Stimulated activated CD4-positive, alpha-beta T cell treated with anti-CD3 and anti-CD28 coated beads, Interleukin-4, amount 100 ng/mL, for 24 hours (primary cell): ENCODE measurements around the gene TNFRSF12A.

Experiments used
- DNase-seq: peaks from one replicate; pipeline ENCODE4 v3.0.0-alpha.2; 2020

Gene TNFRSF12A, protein sequence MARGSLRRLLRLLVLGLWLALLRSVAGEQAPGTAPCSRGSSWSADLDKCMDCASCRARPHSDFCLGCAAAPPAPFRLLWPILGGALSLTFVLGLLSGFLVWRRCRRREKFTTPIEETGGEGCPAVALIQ

DNA sequence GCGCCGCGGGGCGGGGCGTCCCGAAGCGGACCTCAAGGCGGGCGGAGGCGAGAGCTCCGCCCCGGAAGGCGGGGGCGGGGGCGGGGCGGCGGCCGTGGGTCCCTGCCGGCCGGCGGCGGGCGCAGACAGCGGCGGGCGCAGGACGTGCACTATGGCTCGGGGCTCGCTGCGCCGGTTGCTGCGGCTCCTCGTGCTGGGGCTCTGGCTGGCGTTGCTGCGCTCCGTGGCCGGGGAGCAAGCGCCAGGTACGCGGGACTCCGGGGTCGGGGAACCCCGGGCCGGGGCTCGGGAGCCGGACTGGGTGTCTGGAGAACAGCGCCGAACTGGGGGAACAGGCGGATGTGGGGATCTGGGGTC, at the start of gene TNFRSF12A:
TSS of gene TNFRSF12A (plus strand) at position 122 of the 357 bp plus-strand sequence. CDS start at position 152, 30 bp downstream.
- peak; percentile 59 for DNase-seq

DNA sequence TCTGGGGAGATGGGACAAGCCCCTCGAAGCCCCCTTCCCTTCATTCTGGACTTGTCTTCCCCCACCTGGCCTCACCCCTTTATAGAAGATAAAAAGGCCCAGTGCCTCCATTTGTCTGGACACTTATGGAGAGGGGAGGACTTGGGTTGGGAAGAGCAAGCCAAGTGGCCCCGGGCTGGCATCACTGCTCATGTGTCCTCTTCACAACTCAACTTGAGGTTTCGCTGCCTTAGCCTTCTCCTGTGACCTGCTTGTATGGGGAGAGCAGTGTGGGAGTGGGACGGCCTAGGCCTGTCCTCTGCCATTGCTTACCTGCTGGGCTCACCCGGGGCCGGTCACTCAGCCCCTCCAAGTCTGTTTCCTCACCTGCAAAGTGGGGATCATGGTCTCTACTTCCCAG, 49.6 kb upstream of the TNFRSF12A start:
- no peak for DNase-seq

DNA sequence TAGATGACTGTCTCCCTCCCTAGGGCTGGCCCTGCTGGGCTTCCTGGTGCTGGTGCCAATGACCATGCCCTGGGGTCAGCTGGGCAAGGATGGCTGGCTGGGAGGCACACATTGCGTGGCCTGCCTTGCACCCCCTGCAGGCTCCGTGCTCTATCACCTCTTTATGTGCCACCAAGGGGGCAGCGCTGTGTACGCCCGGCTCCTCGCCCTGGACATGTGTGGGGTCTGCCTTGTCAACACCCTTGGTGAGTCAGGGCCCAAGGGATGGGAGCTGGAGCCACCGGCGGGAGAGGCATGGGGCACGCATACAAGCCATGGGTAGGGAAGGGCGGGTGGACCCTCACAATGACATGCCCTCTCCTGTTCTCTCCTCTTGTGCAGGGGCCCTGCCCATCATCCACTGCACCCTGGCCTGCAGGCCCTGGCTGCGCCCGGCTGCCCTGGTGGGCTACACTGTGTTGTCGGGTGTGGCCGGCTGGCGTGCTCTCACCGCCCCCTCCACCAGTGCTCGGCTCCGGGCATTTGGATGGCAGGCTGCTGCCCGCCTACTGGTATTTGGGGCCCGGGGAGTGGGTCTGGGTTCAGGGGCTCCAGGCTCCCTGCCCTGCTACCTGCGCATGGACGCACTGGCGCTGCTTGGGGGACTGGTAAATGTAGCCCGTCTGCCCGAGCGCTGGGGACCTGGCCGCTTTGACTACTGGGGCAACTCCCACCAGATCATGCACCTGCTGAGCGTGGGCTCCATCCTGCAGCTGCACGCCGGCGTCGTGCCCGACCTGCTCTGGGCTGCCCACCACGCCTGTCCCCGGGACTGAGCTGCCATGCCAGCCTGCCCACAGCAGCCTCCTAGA, 48.8 kb upstream of the TNFRSF12A start:
- no peak for DNase-seq

DNA sequence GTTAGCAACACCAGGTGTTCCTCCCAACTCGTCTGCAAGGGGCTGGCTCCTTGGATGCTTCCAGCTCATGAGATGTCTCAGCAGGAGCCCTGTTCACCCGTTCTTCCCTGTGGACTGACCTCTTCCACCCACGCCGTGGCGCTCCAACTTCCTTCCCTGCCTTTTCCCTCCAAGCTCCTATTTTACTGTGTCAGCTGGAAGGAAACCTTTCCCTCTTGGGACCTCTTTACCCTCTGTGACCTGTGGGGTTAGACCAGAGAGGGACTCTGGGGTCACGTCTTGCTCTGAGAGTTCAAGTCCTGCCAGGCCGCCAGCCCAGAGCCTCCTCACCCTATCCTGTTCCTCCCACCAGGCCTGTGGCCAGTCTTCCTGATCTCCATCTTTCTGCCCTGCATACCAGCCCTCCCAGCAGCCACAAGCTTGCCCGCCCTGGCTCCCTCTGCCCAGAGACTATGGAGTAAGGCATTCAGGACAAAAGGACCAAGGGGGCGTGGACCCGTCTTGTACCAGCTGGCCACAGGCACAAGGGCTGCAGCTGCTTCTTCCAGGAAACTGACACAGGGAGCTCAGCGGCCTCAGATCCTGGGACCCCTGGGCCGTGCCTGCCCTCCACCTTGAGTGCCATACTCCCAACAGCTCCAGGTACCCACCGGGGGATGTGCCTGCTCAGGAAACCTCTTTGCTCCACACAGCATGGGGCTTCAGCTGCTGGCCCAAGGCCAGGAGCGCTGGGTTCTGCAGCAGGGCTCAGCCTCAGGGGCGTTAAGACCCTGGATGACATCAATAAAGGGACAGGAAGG, 48.0 kb upstream of the TNFRSF12A start:
- DNase-seq, result no peak

DNA sequence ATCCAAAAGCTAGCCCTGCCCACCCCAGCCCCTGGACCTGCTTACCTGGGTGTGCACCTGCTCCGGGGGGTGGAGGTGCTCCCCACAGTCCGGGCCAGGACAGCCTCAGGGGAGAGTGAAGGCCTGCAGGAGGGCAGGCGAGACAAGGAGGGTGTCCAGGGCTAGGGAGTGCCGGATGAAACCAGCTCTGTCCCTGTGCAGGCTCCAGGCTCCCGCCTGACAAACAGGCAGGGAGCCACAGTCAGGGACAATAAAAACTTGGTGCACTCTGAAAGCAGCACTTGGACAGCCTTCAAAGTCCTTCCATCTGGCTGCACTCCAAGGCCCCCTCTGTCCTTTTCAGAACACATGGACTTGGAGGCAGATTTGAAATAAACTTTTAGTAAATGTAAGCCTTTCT, 47.1 kb upstream of the TNFRSF12A start:
- no peak for DNase-seq

DNA sequence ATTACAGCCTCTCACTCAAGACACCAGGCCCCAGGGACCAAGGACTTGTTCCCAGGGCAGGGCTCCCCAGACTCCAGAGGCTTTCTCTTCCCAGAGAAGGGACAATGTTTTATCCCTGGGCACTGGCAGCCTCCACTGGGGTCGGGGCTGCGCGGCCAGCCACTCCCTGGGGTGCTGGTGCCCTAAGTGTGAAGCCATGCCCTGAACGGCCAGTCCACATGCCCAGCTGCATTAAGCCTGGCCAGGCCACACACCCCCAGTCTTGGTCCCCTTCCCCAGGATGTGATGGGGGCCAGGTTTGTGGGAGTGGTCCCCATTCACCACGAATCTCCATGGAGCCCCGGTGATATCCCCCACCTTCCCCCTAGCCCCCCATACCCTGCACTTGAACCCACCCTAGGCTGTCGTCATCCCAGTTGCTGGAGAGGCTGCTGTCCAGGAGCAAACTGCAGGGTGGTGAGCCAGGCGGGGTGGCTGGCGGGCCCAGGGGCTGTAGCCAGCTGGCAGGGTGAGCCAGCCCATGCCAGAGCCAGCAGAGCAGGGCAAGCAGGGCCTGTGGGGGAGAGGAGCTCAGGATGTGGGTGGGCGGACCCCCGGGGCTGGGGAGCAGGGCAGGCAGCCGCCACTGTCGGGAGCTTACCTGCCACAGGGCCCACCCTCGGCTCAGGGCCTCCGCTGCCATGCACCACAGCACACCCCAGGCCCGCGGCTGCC, 46.4 kb upstream of the TNFRSF12A start:
- DNase-seq, result no peak

DNA sequence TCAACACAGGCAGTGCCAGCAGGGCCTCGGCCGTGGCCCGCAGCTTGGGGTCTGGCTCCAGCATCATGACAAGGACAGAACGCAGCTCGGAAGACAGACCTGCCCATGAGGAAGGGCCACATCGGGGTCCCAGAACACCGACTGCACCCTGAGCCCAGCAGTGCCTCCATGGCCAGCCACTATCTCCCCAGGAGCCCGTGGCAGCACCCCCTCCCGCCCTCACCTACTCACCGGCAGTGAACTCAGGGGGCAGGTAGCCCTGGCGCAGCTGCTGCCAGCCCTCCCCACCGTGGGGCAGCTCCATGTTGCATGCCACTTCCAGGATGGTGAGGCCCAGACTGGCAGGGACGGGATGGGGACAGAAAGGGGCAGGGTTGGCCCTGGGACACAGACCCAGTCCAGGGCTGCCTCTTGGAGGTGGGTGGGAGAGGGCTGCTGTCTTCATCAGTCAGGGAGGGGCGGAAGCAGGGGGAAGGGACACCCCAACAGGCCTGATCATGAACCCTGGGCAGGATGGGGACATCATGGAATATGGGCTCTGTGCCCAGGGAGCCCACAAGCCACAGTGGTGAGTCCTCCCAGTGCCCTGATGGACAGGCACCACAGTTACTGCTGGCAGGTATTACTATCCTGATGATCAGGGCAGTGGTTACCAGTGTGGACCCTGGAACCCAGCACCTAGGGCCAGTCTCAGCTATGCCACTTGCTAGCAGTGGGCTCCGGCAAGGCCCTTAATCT, 45.7 kb upstream of the TNFRSF12A start:
- DNase-seq, result no peak

DNA sequence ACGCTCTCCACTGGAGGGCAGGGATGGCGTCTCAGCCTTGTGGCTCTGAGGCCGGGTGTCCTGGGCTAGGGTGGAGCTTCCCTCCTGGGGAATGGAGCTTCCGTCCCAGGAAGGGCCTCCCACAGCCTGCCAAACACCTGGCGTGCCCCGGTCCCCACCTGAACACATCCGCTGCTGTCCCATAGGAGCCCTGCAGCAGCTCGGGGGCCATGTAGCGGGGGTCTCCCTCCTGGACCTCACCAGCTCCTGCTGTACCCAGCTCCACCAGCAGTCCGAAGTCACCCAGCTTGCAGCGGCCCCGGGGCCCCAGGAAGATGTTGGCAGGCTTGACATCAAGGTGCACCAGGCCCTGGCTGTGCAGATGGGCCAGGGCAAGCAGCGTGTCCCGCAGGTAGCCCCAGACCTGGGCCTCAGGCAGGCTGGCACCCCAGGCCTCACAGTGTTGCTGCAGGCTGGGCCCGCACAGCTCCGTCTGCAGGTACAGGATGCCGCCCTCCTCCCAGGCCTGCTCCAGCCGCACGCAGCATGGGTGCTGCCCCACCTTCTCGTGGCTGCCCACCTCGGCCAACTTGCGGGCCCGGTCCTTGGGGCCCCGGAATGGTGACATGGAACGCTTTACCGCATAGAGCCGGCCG, 44.9 kb upstream of the TNFRSF12A start:
- DNase-seq, result no peak

DNA sequence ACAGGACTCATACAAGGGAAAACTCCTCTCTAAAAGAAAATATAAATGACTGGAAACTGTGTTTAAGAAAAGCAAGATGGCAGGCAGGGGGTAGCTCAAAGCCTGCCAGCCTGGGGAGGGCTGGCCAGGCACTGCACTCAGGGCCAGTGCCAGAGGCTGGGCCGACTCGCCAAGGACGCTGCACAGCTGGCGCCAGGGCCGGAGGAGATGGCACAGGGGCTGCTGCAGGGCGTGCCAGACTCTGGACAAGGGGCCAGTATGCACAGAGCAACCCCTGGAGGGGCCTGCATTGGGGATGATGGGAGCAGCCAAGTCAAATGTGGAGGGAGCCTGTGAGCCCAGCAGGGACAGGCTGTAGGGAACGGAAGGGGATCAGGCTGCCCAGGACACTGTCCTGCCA, 44.0 kb upstream of the TNFRSF12A start:
- no peak for DNase-seq

DNA sequence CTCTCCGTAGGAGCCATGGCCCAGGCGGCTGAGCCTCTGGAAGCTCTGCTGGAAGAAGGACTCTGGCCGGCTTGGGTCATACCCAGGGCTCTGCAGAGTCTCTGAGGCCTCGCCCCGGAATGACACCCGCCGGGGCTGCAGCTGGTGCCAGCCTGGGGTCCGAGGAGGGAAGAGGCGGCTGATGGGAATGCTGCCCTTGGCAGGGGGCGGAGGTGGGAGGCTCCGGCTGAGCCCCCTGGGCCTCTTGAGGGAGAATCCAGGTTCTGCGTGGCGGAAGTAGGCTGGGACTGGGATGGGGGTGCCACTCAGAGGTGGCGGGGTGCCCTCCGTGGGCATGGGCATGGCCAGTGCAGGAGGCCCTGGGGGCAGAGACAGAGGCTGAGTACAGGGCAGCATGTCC, 43.5 kb upstream of the TNFRSF12A start:
- DNase-seq, result no peak

DNA sequence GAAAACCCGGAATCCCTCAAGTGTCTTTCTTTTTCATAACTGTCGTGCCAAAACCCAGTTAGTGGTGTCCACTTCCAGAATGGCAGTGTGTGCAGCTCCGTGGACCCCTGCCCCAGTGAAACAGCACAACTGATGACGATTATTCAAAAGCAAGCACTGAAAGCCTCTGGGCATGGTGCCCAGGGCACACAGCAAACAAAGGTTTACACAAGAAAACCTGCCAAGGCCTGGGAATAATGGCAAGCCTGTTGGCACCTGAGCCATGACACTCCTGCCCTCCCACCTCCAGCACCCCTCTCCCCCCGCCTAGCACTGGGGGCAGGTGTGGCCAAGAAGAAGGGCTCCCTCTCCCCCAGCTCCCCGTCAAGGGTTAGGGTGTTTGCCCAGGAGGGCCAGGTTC, 42.7 kb upstream of the TNFRSF12A start:
- no peak for DNase-seq

DNA sequence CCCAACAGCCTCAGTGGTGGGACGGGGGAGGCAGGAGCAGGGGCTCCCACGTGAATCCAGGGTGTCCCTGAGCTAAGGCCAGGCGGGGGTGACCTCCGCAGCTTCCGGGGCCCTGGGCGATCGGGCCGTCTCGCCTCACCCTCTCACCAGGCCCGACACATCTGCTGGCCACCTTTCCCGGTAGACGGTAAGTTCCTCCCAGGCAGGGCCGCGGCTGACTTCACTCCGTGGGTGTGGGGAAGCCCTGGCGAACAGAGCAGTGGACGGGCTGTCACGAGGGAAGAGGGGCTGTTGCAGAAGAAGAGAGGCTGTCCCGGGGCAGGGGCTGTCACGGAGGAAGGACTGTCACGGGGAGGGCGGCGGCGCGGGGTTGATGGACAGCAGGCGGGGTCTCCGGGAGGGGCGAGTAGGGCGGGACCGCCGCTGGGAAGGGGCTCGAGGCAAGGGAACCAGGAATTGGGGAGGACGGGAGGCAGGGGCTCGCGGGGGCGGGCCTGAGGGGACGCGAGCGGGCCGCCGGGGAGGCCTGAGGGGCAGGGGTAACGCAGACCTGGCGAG, 40.4 kb upstream of the TNFRSF12A start:
- DNase-seq, result no peak

DNA sequence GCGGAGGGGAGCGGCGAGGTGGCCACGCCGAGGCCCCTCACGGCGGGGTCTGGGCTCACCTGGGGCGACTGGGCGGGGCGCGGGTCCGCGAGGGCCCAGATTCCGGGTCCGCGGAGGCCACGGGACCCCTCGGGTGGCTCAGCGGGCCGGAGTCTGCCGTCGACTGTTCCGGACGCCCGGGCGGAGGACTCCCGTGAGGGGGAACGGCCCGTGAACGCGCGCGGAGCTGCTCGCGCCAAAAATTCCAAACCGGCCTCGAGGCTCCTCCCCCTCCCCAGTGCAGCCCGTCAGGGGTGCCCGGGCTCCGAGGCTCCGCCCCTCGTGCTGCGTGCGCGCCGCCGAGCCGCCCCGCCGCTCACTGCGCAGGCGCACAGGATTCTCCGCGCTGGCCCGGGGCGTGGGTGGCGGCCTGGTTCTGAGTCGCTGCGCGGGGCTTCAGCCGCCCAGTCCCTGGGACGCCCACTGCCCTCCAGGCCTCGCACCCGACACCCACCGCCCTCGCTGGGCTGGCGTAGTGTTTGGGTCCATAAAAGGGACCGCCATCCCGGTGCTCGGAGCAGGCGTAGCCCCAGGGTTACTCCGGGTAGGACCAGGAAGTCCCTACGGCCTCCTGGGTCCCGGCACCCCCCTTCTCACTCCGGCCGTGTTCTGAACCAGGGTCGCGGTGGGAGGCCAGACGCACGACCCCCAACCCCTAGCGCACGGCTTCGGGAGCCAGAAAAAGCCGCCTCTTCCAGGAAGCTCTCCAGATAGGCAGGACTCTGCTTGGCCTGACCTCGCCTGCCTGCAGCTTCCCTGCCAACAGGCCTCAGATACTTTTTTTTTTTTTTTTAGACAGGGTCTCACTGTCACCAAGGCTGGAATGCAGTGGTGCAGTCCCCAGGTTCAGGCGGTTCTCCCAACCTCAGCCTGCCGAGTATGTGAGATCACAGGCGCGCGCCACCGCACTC, 39.7 kb upstream of the TNFRSF12A start, which contains the start of gene PKMYT1:
TSS of gene PKMYT1 (minus strand) at position 220 of the 950 bp plus-strand sequence. CDS start 789 bp downstream, outside the sequence.
- peak; percentile 94 for DNase-seq

DNA sequence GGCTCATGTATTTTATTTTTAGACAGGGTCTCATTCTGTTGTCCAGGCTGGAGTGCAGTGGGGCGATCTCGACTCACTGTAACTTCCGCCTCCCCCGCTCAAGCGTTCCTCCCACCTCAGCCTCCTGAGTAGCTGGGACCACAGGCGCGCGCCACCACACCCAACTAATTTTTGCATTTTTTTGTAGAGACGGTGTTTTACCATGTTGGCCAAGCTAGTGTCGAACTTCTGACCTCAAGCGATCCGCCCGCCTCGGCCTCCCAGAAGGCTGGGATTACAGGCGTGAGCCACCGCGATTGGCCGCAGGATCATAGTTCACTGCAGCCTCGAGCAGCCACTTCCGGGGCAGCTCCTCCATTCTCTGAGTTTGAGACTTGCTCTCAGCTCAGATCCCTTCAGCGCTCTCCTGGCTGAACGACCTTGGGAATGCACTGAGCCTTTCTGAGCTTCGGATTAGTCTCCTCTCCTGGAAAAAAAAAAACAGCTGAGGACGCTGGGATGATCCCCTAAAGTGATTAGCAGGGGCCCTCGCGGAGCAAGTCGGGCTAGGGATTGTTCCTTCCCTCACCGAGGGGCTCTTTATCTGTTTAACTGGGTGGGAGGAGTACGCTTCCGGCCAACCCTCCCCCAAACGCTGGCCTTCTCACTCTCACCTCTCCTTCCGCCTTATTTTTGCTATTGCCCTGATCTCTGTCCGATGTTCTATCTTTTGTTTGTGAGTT, 38.8 kb upstream of the TNFRSF12A start:
- DNase-seq, result no peak

DNA sequence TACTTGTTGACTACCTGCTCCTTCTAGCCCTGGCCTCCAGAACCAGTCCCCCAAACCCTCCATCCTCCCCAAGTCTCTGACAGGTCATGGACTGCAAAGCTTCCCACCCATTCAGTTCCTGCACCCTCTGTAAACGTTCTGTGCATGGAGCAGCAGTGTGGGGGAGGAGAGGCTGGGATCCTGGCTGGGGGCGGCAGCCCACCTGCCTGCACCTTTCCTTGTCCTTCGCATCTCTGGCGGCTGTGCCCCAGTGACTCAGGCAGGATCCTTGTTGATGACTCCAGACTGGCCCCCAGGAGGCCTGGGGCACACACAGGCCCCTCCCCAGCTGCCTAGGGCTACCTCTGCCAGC, 38.3 kb upstream of the TNFRSF12A start:
- DNase-seq, result no peak

DNA sequence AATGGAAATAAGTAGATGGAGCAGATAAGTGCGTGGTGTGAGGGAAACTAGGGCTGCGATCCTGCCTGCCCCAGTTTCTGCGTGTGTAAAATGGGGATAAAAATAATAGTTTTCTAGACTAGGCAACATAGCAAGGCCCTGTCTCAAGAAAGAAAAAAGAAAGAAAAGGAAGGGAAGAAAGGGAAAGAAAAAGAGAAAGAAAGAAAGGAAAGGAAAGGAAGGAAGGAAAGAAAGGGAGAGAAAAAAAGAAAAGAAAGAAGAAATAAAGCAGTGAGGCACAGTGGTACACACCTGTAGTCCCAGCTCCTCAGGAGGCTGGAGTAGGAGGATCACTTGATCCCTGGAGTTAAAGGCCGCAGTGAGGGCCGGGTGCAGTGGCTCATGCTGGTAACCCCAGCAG, 37.8 kb upstream of the TNFRSF12A start:
- no peak for DNase-seq

DNA sequence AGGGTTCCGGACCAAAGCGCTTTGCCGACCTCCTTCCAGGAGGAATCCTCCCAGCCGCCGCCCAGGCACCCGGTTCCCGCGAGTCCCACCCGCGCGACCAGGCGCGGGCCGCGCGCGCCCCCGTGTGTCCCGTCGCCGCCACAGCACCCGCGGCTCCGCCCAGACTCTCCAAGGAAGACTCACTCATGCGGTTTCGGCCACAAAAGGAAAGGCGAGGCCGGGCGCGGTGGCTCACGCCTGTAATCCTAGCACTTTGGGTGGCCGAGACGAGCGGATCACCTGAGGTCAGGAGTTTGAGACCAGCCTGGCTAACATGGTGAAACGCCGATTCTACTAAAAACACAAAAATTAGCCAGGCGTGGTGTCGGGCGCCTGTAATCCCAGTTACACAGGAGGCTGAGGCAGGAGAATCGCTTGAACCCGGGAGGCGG, 36.4 kb upstream of the TNFRSF12A start:
- DNase-seq, result peak; percentile 74

DNA sequence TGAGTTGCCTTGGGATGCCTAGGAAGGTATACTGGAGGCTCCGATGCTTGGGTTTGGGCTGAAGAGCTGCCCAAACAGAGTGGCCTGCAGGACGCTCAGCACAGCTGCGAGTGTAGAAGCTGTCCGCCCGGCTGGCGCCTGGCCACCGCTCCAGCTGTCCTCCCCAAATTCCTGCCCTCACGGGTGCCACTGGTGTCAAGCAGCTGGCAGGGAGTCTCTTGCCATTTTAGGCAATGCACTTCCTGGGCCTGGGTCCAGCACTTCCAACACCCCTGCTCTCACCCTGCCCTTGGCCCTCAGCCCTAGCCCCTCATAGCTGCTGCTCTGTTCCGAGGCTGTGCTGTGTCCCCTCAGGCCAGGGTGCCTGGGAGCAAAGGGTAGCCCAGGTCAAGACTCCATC, 34.7 kb upstream of the TNFRSF12A start:
- DNase-seq, result no peak

DNA sequence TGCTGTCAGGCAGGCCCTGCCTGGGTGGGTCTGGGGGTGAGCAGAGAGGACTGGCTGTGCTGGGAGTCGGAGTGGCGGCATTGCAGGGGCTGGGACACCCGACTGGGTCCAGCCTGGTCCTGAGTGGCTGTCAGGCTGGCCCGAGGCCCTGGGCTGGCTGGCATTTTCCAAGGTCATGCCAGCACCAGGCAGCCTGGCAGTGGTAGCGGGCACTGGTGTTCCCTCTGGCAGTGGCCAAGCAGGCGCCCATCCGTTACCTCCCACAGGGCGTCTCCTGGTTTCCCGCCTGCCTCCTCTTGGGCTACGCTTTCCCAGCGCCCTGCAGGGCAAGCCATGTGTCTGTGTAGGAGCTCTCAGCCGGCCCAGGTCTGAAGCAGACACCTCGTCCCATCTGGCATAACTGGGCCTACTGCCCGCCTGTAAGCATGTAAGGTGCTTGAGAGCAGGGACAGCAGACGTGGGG, 34.2 kb upstream of the TNFRSF12A start:
- DNase-seq, result no peak
